ENCODE results near the gene GPRC5B. TPM values are rescaled to one million over a fixed set of nuclear protein-coding genes. Genes with fewer than 3 reads are reported as not detected.

The GPRC5B gene
- total RNA-seq, 3 donors from 2014 or later (not counting 1 experiment from before 2014, with no cell fraction given), result not detected

DNA sequence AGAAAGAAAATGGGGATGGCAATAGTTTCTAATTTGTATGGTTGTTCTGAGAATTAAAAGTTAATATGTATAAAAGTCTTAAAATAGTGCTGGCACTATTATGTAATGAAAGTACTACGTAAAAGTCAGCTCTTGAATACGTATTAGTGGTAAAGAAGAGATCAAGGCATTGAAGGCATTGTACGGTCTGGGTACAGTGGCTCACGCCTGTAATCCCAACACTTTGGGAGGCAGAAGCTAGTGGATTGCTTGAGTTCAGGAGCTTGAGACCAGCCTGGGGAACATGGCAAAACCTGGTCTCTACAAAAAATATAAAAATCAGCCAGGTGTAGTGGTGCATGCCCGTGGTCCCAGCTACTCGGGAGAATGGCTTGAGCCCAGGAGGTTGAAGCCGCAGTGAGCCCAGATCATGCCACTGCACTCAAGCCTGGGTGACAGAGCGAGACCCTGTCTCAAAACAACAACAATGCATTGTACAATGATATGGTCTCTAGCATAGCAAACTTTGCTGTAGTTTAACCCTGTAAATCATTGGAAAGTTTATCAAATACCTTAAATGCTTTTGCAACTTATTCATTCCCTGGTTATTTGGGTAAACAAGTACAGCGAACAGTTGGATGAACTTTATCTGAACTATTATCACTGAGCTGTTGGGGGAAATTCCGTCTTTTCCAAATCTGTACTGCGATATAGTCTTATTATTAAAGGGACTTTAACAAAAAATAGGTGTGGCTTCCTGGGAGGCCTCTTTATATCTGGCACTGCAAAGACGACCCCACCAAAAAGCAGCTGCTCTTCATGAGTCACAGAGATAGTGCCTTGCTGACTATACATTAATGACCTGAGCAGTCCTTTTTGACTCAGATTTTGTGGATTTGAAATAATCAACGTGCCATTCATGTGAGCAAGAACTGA lies 73.6 kb downstream of the GPRC5B start:
- 89% methylated on average over 13 of the region's 13 CpGs for WGBS (ENCODE audit: insufficient coverage)
- no peaks in the 10 kb centered on the region for H3K9me3 ChIP-seq (ENCODE audit: control insufficient read depth, insufficient read depth, low read length)
- Mint-ChIP-seq H3K9me3 (peaks cover 0 to 3% of the 10 kb centered on the region in 2 donors), H3K27me3 (ENCODE audit: low read depth in 2 of 2) (peaks cover 0 to 10% of the 10 kb centered on the region in 2 donors), H3K4me3 (no peak overlapping the region), H3K36me3 (no peaks in the 10 kb centered on the region), H3K27ac (no peak overlapping the region), H3K4me1 (no peaks in the 10 kb centered on the region)
- intact Hi-C loops (cut with micrococcal nuclease), result no loop called here
- H3K27me3 ChIP-seq (ENCODE audit: control insufficient read depth, insufficient read depth, low read length), result no peaks in the 10 kb centered on the region
- H3K36me3 ChIP-seq (ENCODE audit: control insufficient read depth, insufficient read depth, low read length), result no peaks in the 10 kb centered on the region
- H3K4me3 ChIP-seq (ENCODE audit: low read length), result no peak overlapping the region
- ATAC-seq, result no peak
- H3K27ac ChIP-seq (ENCODE audit: low read length), result no peak overlapping the region
- TF ChIP-seq, protein P1, sequence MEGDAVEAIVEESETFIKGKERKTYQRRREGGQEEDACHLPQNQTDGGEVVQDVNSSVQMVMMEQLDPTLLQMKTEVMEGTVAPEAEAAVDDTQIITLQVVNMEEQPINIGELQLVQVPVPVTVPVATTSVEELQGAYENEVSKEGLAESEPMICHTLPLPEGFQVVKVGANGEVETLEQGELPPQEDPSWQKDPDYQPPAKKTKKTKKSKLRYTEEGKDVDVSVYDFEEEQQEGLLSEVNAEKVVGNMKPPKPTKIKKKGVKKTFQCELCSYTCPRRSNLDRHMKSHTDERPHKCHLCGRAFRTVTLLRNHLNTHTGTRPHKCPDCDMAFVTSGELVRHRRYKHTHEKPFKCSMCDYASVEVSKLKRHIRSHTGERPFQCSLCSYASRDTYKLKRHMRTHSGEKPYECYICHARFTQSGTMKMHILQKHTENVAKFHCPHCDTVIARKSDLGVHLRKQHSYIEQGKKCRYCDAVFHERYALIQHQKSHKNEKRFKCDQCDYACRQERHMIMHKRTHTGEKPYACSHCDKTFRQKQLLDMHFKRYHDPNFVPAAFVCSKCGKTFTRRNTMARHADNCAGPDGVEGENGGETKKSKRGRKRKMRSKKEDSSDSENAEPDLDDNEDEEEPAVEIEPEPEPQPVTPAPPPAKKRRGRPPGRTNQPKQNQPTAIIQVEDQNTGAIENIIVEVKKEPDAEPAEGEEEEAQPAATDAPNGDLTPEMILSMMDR (IDR thresholded peaks at IDR 0.05), result no peak
- no peak for DNase-seq
- H3K4me1 ChIP-seq (ENCODE audit: control insufficient read depth, insufficient read depth, low read length), result no peaks in the 10 kb centered on the region

- intact Hi-C loops (cut with micrococcal nuclease), result no loop called here
- H3K4me3 ChIP-seq (ENCODE audit: low read length), result no peak overlapping the region
- ATAC-seq, result no peak
- H3K27me3 ChIP-seq (ENCODE audit: control insufficient read depth, insufficient read depth, low read length), result no peaks in the 10 kb centered on the region
- peaks cover 2 to 3% of the 10 kb centered on the region in 2 donors for H3K9me3 Mint-ChIP-seq
- H3K27ac ChIP-seq (ENCODE audit: low read length), result no peak overlapping the region
- peaks cover 5% of the 10 kb centered on the region for H3K9me3 ChIP-seq (ENCODE audit: control insufficient read depth, insufficient read depth, low read length)
- no peak overlapping the region for H3K4me3 Mint-ChIP-seq
- peaks cover 7% of the 10 kb centered on the region for H3K4me1 ChIP-seq (ENCODE audit: control insufficient read depth, insufficient read depth, low read length)
- DNase-seq, result no peak
- WGBS (ENCODE audit: insufficient coverage), result 94% methylated on average over 7 of the region's 9 CpGs
- H3K36me3 ChIP-seq (ENCODE audit: control insufficient read depth, insufficient read depth, low read length), result no peaks in the 10 kb centered on the region
- H3K36me3 Mint-ChIP-seq, result no peaks in the 10 kb centered on the region
- peaks cover 0 to 8% of the 10 kb centered on the region in 2 donors for H3K27me3 Mint-ChIP-seq (ENCODE audit: low read depth in 2 of 2)
- no peak overlapping the region for H3K27ac Mint-ChIP-seq
- TF ChIP-seq, protein P1 (IDR thresholded peaks at IDR 0.05), result no peak
- H3K4me1 Mint-ChIP-seq, result peaks cover 6 to 7% of the 10 kb centered on the region in 2 donors
These were observed 75.0 kb downstream of the GPRC5B start for GRCh38 chr16:19809693-19810092.

DNA sequence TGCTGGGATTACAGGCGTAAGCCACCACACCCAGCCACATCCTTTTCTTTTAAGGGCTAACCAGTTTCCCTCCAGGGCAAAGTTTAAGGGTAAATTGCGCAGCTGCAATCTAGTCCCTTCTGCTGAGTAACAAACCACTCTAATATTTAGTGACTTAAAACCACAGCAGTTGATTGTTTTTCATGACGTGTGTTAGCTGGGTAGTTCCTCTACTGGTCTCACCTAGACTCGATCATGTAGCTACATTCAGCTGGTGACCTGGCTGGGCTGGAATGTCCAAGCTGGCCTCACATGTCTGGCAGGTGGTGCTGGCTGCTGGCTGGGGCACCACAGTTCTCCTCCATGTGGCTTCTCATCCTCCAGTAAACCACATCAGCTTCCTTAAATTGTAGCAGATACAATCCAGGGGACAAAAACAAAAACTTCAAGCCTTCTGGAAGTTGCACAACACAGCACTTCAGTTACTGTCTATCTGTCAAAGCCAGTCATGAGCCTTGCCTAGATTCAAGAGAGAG lies 75.5 kb downstream of the GPRC5B start:
- Mint-ChIP-seq H3K4me3 (no peak overlapping the region), H3K27ac (no peak overlapping the region), H3K36me3 (no peaks in the 10 kb centered on the region), H3K27me3 (ENCODE audit: low read depth in 2 of 2) (peaks cover 0 to 4% of the 10 kb centered on the region in 2 donors), H3K9me3 (peaks cover 2 to 3% of the 10 kb centered on the region in 2 donors), H3K4me1 (peaks cover 8 to 9% of the 10 kb centered on the region in 2 donors)
- ATAC-seq, result no peak
- WGBS (ENCODE audit: insufficient coverage), result 55% methylated on average over 4 of the region's 4 CpGs
- TF ChIP-seq, protein P1 (IDR thresholded peaks at IDR 0.05), result no peak
- H3K4me1 ChIP-seq (ENCODE audit: control insufficient read depth, insufficient read depth, low read length), result peaks cover 11% of the 10 kb centered on the region
- H3K27me3 ChIP-seq (ENCODE audit: control insufficient read depth, insufficient read depth, low read length), result no peaks in the 10 kb centered on the region
- no peaks in the 10 kb centered on the region for H3K36me3 ChIP-seq (ENCODE audit: control insufficient read depth, insufficient read depth, low read length)
- intact Hi-C loops (cut with micrococcal nuclease), result no loop called here
- peaks cover 5% of the 10 kb centered on the region for H3K9me3 ChIP-seq (ENCODE audit: control insufficient read depth, insufficient read depth, low read length)
- H3K27ac ChIP-seq (ENCODE audit: low read length), result no peak overlapping the region
- no peak for DNase-seq
- H3K4me3 ChIP-seq (ENCODE audit: low read length), result no peak overlapping the region

Data from natural killer cell (primary cell).